ENCODE data around the gene TMEM171.

Gene TMEM171

GRCh38 chr5:73118391-73118973 is 1.9 kb upstream of the TMEM171 start:
- no peak for TF ChIP-seq CTCF (IDR thresholded peaks at IDR 0.05; ENCODE audit: control extremely low read depth, extremely low read depth, low read depth, missing control alignments)
- POLR2A ChIA-PET, result no interaction called here
- CTCF ChIA-PET, result no interaction called here
- DNase-seq (ENCODE audit: extremely low spot score), result no peak

GRCh38 chr5:73119451-73120157 is 771 bp upstream of the TMEM171 start:
- ChIA-PET POLR2A (no interaction called here), CTCF (no interaction called here)
- TF ChIP-seq CTCF (IDR thresholded peaks at IDR 0.05; ENCODE audit: control extremely low read depth, extremely low read depth, low read depth, missing control alignments), result no peak
- DNase-seq (ENCODE audit: extremely low spot score), result no peak

- TF ChIP-seq CTCF (IDR thresholded peaks at IDR 0.05; ENCODE audit: control extremely low read depth, extremely low read depth, low read depth, missing control alignments), result no peak
- no peak for DNase-seq (ENCODE audit: extremely low spot score)
- CTCF ChIA-PET, result no interaction called here
- POLR2A ChIA-PET, result no interaction called here
Measured at GRCh38 chr5:73121119-73121463, 716 bp downstream of the TMEM171 start.

GRCh38 chr5:73122875-73123810 is 2.8 kb downstream of the TMEM171 start:
- DNase-seq (ENCODE audit: extremely low spot score), result no peak
- CTCF ChIA-PET, result interaction anchor here (0.9 to 1.6 kb wide), 3 partner anchors 10 to 39 kb away, joined by 3 read pairs; no protein-coding TSS in a partner anchor

GRCh38 chr5:73125289-73125688 is 4.9 kb downstream of the TMEM171 start:
- CTCF ChIA-PET, result interaction anchor here (1.8 kb wide), 1 partner anchor 11 kb away, joined by 3 read pairs; no protein-coding TSS in a partner anchor
- POLR2A ChIA-PET, result no interaction called here
- no peak for DNase-seq (ENCODE audit: extremely low spot score)
- no peak for TF ChIP-seq CTCF (IDR thresholded peaks at IDR 0.05; ENCODE audit: control extremely low read depth, extremely low read depth, low read depth, missing control alignments)

More at GRCh38 chr5:73122875-73123810, 2.8 kb downstream of the TMEM171 start:
- TF ChIP-seq CTCF (IDR thresholded peaks at IDR 0.05; ENCODE audit: control extremely low read depth, extremely low read depth, low read depth, missing control alignments), result no peak
- POLR2A ChIA-PET, result no interaction called here

GRCh38 chr5:73126381-73126780 is 6.0 kb downstream of the TMEM171 start:
- ChIA-PET CTCF (interaction anchor here (1.8 kb wide), 1 partner anchor 12 kb away, joined by 3 read pairs; no protein-coding TSS in a partner anchor), POLR2A (no interaction called here)
- TF ChIP-seq CTCF (IDR thresholded peaks at IDR 0.05; ENCODE audit: control extremely low read depth, extremely low read depth, low read depth, missing control alignments), result no peak
- DNase-seq (ENCODE audit: extremely low spot score), result no peak

Data from GM10248 (cell line).